Measurements from ENCODE around the gene GRIK3.

The GRIK3 gene

DNA sequence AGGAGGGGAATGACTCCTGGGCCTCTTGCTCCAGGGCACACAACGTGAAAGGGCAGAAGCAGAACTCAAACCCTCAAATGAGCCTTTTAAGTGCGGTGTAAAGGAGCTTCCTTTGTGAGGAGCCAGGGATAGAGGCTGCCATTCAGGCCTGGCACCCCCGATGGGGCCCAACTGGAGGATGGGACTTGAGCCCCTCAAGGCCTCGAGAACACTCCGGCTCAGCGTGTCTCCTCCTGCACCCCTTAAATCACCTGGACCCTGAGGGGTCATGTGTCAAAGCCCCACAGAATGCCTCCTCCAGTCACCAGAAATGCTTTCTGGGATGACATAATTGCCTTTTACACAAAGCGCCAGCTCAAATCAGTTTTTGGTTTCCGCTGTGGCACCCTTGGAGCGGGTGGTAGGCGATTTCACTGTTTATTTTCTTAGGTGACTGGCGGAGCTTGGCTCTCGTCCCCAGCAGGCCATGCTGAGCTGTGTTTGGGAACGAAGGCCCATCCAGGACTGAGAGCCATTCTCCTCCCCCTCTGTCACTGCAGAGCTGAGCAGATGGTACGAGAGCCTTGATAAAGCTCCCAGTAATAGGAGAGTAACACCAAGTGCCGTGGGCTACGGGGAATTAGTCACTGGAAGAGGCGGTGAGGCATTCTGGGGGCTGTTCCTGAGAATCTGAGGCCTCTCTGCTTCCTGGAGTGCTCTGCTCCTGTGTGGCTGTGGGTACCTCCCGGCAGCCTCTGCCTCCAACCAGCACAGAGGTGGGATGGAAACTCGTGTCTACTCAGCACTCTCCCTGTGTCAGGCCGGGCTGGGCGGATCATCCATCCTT is 163.0 kb downstream of the GRIK3 start:
- no peak for DNase-seq

DNA sequence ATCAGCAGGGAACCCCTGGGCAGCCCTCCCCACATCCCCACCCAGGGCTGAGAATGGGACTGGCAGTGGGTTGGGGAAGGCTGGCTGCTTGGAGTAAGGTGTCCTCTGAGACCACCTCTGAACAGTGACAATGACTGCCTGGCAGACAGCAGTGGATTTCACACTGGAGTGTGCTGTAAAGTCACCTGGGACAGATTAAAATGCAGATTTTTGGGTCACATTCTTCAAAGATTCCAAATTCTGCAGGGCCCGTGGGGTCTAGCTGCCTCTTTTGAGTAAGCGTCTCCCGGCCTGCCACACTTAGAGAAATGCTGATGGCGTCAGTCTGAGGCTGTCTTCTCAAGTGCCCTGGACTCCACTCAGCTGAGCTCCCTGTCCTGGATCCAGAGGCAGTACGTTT is 164.5 kb downstream of the GRIK3 start:
- DNase-seq: no peak

GRCh38 chr1:36869054-36869453 is 165.3 kb downstream of the GRIK3 start:
- DNase-seq: no peak

DNA sequence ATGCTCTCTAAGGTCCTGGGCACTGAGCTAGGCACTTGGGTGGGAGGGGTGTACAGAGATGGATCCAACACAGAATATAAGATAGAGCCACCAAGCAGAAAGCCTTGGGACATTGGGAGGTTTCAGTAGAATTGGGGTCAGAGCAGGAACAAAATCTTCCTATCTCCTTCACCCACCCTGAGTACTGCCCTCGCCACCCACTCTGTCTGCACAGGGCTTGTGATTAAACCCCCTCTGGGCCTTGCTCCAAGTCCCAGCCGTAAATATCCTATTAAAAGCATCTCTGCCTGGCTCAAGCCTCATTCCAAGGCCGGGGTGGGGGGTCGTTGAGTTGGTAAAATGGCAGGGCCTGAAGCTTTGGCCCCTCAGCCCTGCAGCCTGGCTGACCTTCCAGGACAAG is 166.7 kb downstream of the GRIK3 start:
- DNase-seq: no peak

- DNase-seq: no peak
These were observed 168.0 kb downstream of the GRIK3 start for GRCh38 chr1:36866169-36866814.

GRCh38 chr1:36865602-36865900 is 168.8 kb downstream of the GRIK3 start:
- DNase-seq: no peak

DNA sequence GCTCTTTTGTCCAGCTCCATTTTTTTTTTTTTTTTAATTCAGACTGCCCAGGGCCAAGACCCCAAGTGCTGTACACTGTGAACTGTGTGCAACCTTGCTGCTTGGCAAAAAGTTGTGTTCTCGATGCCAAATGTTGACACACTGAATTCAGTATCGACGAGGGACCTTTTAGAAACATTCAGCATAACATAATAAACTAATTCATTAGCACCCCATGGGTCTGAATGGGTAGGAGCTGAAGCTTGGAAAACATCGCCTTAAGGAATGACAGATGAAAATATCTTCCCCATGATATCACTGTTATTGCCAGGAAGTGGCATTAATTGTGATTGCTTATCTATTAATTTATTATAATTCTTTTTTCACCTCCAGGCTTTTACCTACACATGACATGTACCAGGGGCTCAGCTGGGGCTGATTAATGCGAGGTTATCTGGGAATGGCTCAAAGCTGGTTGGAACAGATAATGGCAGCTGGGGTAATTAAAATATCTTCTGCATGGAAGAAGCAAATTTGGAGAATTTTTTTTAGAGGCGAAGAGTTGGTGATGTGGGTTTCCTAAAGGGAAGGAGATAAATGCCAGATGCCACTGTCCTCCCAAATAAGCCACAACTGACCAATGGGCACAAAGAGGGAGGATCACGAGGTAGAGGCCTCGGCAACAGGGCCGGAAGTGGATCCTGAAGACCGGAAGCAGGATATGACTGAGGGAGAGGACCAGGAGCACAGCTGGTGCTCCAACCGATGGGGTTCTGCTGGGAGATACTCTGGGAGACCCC is 169.3 kb downstream of the GRIK3 start:
- no peak for DNase-seq

DNA sequence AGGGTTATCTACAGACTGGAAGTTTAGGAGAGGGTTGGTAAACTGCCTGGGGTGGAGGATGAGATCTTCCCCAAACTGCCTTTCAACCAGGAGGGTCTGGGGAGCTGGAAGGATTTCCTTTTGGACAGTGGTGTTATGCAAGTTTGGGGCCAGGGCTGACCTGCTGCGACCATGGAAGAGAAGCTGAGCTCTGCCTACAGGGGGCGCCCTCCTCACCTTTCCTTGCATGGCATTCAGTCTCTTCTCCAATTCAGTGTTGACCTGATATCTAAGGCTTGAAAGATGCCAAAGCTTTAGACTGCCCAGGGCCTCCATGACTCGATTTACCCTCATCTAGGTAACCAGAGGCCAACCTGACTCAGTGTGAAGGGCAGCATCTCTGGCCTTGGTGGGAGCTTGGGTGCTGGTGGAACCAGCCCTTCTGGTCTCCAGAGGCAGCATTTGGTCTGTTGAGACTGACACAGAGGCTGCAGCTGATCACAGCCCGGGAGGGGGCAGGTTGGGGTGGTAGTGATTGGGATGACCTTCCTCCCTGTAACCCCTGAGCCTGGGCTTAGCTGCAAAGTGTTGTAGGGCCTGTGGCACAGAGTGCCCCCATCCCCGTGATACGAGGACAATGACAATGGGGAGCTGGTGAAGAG is 170.0 kb downstream of the GRIK3 start:
- DNase-seq: no peak

GRCh38 chr1:36863500-36863899 is 170.8 kb downstream of the GRIK3 start:
- no peak for DNase-seq

DNA sequence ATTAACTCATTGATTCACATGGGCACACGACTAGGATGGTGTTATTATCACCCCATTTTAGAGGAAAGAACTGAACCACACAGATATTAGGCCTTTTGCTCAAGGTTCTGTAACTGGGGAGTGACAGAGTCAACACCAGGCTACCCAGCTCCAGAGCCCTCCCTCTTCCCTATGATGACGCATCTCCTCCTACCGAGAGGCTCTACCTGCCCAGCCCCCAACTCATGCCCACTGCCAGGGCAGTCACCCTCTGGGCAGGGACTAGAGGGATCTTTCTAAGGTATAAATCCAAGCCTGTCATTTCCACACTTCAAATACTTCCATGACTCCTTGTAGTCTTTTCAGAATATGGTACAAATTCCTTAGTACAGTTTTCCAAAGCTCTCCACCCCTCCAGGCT is 171.3 kb downstream of the GRIK3 start:
- DNase-seq: no peak

DNA sequence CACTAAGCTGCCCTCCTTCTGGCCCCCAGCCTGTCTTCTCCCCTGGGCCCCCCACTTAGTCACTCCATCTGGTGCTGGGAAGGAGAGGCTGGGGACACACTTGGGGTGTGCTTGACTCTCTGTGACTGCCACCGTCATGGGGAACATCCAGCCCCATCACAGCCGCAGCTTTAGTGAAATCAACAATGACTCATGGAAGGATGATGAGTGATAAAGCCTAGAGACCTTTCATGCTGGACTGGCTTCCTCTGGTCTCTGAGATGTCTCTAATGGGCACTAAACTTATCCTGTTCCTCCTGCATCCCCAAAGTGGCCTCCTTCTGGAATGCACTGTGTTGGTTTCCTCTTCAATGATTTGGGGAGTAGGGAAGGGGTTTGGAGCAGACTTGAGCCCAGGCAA is 172.9 kb downstream of the GRIK3 start:
- DNase-seq: no peak

- DNase-seq: no peak
These were observed 174.4 kb downstream of the GRIK3 start for GRCh38 chr1:36859926-36860325.

DNA sequence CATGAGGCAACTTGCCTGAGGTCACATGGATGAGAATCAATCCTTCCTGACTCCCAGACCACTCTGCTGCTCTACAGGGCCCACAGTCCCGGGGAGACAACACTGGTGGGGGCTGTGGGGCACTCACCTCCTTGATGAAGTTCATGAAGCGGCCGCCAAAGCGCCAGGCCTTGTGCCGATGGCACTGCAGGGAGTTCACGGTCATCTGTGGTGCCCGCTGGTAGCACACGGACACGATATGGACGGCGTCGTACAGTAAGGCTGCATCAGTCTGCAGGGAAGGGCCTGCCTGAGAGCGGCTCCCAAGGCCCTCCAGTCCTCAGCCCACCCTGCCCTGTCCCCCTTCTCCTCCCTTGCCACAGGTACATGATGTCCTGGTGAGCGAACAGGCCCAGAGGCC is 175.3 kb downstream of the GRIK3 start:
- no peak for DNase-seq

DNA sequence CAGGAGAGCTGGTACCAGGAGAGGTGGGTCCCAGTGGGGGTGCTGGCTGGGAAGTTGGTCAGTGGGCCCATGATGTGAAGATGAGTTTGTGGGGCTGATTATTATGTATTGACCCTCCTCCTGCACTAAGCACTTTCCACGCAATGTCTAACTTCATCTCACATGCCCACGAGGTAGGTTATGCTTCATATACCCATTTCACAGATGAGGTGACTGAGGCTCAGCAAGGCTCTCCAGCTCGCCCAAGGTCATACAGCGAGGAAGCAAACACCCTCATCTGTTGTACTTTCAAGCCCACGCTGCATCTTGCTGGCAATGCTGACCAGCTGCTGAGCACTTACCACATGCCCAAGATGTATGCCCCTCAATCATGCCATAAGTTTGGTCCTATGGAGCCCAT is 175.8 kb downstream of the GRIK3 start:
- no peak for DNase-seq

DNA sequence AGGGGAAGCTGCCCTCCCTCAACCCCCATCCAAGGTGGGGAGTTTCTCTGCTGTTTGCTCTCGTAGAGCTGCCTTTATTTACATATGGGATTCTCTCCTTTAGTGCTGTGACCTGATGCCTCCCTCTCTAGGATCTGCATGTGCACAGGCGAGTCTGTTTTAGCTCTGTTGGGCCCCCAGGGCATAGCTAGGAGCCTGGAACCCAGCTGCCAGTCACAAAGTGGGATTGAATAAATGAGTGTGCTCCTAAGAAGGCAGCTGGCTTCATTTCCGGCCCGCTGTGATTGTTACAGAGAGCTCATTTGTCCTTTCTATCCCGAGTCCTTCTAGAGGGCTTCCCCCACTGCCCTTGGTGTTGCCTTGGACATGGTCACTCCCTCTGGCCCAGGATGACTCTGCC is 176.6 kb downstream of the GRIK3 start:
- peak; percentile 68 for DNase-seq

- peak; percentile 58 for DNase-seq
These were observed 178.4 kb downstream of the GRIK3 start for GRCh38 chr1:36855699-36856494.

- DNase-seq: no peak
These were observed 180.7 kb downstream of the GRIK3 start for GRCh38 chr1:36853638-36854037.

- DNase-seq: no peak
These were observed 181.7 kb downstream of the GRIK3 start for GRCh38 chr1:36852586-36852985.

DNA sequence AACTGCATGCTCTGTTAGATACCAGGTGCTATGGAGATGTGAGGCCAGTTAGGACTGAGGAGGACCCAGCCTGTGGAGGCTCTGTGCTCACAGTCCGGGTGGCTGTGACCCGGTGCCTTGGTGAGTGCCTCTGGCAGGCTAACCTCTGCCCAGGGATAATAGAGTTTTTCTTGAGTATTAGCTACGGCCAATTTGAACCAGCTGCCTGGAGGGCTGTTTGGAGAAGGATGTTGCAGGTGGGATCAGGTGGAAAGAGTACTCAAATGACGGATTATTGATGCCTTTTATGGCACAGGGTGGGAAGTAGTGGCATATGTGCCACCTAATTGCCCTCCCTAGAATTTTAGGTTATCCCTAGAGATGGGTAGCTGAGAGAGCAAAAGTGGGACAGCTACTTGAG is 182.7 kb downstream of the GRIK3 start:
- peak; percentile 35 for DNase-seq

- no peak for DNase-seq
These were observed 183.2 kb downstream of the GRIK3 start for GRCh38 chr1:36851087-36851486.

DNA sequence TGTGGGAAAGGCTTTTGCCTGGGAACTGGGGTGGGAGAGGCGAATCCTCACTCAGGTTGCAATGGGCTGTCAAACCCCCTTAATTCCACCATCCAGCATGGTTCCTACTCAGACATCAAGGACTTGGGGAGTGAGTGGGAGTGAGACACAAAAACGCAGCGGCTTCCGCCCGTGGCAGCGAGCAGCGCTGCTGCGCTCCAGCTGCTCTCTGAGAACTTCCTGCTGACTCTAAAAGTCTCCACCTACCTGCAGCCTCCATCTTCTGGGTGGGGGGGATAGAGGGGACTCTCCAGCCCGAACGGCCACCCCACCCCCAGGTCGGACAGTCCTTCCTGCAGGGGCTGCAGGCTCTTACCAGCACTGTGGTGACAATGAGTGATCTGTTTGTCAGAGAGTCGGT is 184.4 kb downstream of the GRIK3 start:
- no peak for DNase-seq

DNA sequence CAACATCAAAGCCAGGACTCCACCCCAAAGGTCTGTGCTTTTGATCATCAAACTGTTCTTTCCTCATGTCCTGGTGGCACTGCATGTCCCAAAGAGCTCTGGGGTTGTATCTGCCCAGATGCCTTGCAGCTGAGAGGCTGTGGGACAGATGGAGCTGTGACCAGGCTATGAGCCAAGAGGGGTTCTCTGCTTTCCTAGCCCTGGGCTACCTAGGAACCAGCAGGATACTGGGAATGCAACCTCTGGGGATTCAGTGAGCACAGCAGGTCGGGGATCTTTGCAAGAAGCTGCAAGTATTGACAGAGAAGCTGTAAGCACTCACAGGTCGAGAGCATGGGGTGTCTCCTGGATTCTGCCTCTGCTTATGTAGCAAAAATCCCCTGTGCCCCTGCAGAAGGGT is 186.6 kb downstream of the GRIK3 start:
- DNase-seq: no peak

DNA sequence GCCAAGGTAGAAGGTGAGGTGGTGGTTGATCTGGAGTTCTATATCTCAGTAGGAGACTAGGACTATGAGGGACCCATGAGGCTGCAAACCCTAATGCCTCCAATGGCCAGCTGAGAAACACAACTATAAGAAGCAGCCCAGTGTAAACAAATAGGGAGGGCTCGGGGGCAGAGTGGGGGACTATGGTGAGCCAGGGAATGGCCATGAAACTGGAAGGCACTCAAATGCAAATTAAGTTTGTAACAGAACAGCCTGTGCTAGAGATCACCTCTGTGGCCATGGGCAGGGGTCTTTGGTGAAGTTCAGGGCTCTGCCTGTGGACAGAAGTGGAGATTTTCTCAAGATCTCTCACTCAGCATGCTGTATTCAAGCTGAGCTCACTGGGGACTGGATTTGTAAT is 187.1 kb downstream of the GRIK3 start:
- no peak for DNase-seq

Measured in NCI-H1417 treated with DMSO at 0.1 percent for 48 hours (cell line).